ENCODE data around the gene S100A14.

GRCh38 chr1:153610334-153610733 is 5.8 kb downstream of the S100A14 start:
- TF ChIP-seq CTCF (conservative IDR thresholded peaks at IDR 0.05) (no peak), ZFX (IDR thresholded peaks at IDR 0.05) (no peak)

All from C4-2B (cell line).